ENCODE data around the gene TRAPPC14. TPM values are rescaled to one million over a fixed set of nuclear protein-coding genes. Genes with fewer than 3 reads are reported as not detected.

Gene TRAPPC14
- total and polyA plus RNA-seq, 2 of the 13 experiments (the other 11 are each of a cell fraction or from before 2014, with no cell fraction given): 4.7 to 9.6 TPM

GRCh38 chr7:100122067-100122466 is 36.5 kb downstream of the TRAPPC14 start (continued):
- TF ChIP-seq ZFP91 (CRISPR knock-in tag; IDR thresholded peaks at IDR 0.05; ENCODE audit: borderline replicate concordance): peak; percentile 47; the same call in 1 of the 2 replicates
- no peak for TF ChIP-seq FLYWCH1 (CRISPR knock-in tag; IDR thresholded peaks at IDR 0.05)
- TF ChIP-seq GLMP (CRISPR knock-in tag; IDR thresholded peaks at IDR 0.05; ENCODE audit: borderline replicate concordance): no peak
- no peak for TF ChIP-seq RERE (CRISPR knock-in tag; IDR thresholded peaks at IDR 0.05; ENCODE audit: low read depth)
- peak; percentile 97 for TF ChIP-seq ZNF317 (CRISPR knock-in tag; IDR thresholded peaks at IDR 0.05)
- peak; percentile 67; the same call in 1 of the 2 replicates for TF ChIP-seq MXD4 (CRISPR knock-in tag; IDR thresholded peaks at IDR 0.05)
- peak; percentile 55 for TF ChIP-seq ZNF609 (CRISPR knock-in tag; IDR thresholded peaks at IDR 0.05; ENCODE audit: borderline replicate concordance)
- TF ChIP-seq GABPB1 (CRISPR knock-in tag; IDR thresholded peaks at IDR 0.05): peak; percentile 23; the same call in 1 of the 2 replicates
- TF ChIP-seq FOXA3 (CRISPR knock-in tag; IDR thresholded peaks at IDR 0.05): peak; percentile 60
- TF ChIP-seq PRDM10 (CRISPR knock-in tag; IDR thresholded peaks at IDR 0.05; ENCODE audit: low read depth): 0 out of 2 replicates have a peak, but pooled peaks have one; percentile 58

Data from HepG2 (cell line).